PC-9 (cell line): ENCODE data around the gene ESRP2.

ENCODE experiments used
- CTCF ChIP-seq: fragments of 200-600 bp; sonication (generic); conservative IDR thresholded peaks from 2 replicates; pipeline ENCODE4 v1.6.1; 2017; ENCODE audit warnings: mixed run types, antibody characterized with exemption, mild to moderate bottlenecking, moderate library complexity
- EZH2 ChIP-seq: fragments of 200-600 bp; sonication (generic); IDR thresholded peaks from 2 replicates; pipeline ENCODE4 v1.8.0; 2017; ENCODE audit warnings: antibody characterized with exemption, low read depth

- TF ChIP-seq CTCF (no peak), EZH2 (no peak)
These were observed 10.7 kb upstream of the ESRP2 start for GRCh38 chr16:68246666-68247065.
